Measurements from ENCODE around the gene LIN9. TPM values are rescaled to one million over a fixed set of nuclear protein-coding genes. Genes with fewer than 3 reads are reported as not detected.
A peak's percentile ranks its signal among the peaks of the same experiment; 100 is the strongest.

The LIN9 gene
- total RNA-seq, 4 donors from 2014 or later: 0.59 to 15.1 (median 3.9) TPM

DNA sequence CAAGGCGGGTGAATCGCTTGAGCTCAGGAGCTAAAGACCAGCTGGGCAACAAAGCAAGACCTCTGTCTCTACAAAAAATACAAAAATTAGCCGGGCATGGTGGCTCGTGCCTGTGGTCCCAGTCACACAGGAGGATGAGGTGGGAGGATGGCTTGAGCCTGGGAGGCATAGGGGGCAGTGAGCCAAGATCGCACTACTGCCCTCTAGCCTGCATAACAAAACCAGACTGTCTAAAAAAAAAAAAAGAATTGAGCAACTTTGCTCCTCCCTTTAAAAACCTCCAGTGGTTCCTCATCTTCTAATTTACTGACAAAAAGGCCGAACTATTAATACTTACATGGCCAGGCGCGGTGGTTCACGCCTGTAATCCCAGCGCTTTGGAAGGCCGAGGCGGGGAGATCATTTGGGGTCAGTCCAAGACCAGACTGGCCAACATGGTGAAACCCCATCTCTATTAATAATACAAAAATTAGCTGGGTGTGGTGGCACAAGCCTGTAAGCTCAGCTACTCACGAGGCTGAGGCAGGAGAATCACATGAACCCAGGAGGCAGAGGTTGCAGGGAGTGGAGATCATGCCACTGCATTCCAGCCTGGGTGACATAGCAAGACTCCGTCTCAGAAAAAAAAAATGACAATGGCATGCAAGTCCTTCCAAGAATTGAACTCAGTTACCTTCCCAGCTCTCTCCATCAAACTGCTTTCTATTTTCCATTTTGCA is 126.8 kb downstream of the LIN9 start:
- Histone ChIP-seq H3K9me3 (no peaks in the 10 kb centered on the region), H3K4me1 (peaks cover 0 to 6% of the 10 kb centered on the region in 2 donors), H3K27ac (peak overlapping the region in 1 of 2 donors; percentile 29), H3K4me3 (no peak overlapping the region), H3K36me3 (no peaks in the 10 kb centered on the region), H3K27me3 (no peaks in the 10 kb centered on the region)
- intact Hi-C loops (cut with DNase I; ENCODE audit: low total_unique reads): no loop called here
- peak; percentile 56 to 68 for DNase-seq
- TF ChIP-seq, protein P1, sequence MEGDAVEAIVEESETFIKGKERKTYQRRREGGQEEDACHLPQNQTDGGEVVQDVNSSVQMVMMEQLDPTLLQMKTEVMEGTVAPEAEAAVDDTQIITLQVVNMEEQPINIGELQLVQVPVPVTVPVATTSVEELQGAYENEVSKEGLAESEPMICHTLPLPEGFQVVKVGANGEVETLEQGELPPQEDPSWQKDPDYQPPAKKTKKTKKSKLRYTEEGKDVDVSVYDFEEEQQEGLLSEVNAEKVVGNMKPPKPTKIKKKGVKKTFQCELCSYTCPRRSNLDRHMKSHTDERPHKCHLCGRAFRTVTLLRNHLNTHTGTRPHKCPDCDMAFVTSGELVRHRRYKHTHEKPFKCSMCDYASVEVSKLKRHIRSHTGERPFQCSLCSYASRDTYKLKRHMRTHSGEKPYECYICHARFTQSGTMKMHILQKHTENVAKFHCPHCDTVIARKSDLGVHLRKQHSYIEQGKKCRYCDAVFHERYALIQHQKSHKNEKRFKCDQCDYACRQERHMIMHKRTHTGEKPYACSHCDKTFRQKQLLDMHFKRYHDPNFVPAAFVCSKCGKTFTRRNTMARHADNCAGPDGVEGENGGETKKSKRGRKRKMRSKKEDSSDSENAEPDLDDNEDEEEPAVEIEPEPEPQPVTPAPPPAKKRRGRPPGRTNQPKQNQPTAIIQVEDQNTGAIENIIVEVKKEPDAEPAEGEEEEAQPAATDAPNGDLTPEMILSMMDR (IDR thresholded peaks at IDR 0.05): peak in 3 of 4 experiments; percentile 11 to 48 (median 16)
- no peak for TF ChIP-seq POLR2A (IDR thresholded peaks at IDR 0.05)

Other genes with a start within 250 kb of the LIN9 start
- 100 to 1,000 TPM; 261 to 572 (median 348) TPM for gene H3-3A, start 246.4 kb downstream of the LIN9 start, total RNA-seq
- 10 to 100 TPM; 33.5 to 95.8 (median 46.8) TPM for gene ACBD3, start 122.4 kb downstream of the LIN9 start, total RNA-seq
- gene MIXL1, start 85.5 kb downstream of the LIN9 start, total RNA-seq: not detected
- 100 to 1,000 TPM in 1 of 4 donors, 10 to 100 TPM in 3; 17.1 to 147 (median 33.8) TPM for gene PARP1, start 98.9 kb upstream of the LIN9 start, total RNA-seq
- 1 to 10 TPM in 3 of 4 donors, under 1 TPM in 1; 0.88 to 9.1 (median 2.2) TPM for gene STUM, start 239.6 kb upstream of the LIN9 start, total RNA-seq